HG03066 (cell line): ENCODE data around the gene SARM1.
"Not testable (repeated sequence)": the region's sequence is repeated elsewhere in the genome, so short reads cannot be mapped to it uniquely, and the experiment has no call there.

Source experiments
- ATAC-seq: cut with Tn5 transposase; IDR thresholded peaks from one replicate; pipeline ENCODE4 v1.9.1; 2021; ENCODE audit warnings: low read depth; ENCODE audit not compliant: unreplicated experiment

The SARM1 gene

GRCh38 chr17:28413804-28414203 is 42.3 kb downstream of the SARM1 start:
- no peak for ATAC-seq

- ATAC-seq: no peak
Measured at GRCh38 chr17:28415886-28416285, 44.4 kb downstream of the SARM1 start.

GRCh38 chr17:28416703-28417311 is 45.3 kb downstream of the SARM1 start:
- no peak for ATAC-seq

GRCh38 chr17:28421787-28422305 is 50.4 kb downstream of the SARM1 start:
- ATAC-seq: no peak

GRCh38 chr17:28425206-28425605 is 53.7 kb downstream of the SARM1 start:
- no peak for ATAC-seq

GRCh38 chr17:28426081-28426519 is 54.6 kb downstream of the SARM1 start:
- no peak for ATAC-seq

- no peak for ATAC-seq
Measured at GRCh38 chr17:28427371-28427770, 55.9 kb downstream of the SARM1 start.

GRCh38 chr17:28427982-28428381 is 56.5 kb downstream of the SARM1 start:
- not testable (repeated sequence) for ATAC-seq

GRCh38 chr17:28433721-28434120 is 62.2 kb downstream of the SARM1 start:
- no peak for ATAC-seq

GRCh38 chr17:28434326-28434725 is 62.8 kb downstream of the SARM1 start:
- not testable (repeated sequence) for ATAC-seq

- ATAC-seq: no peak
Measured at GRCh38 chr17:28443901-28444638, 72.6 kb downstream of the SARM1 start.

GRCh38 chr17:28446716-28447395 is 75.4 kb downstream of the SARM1 start:
- ATAC-seq: no peak

- no peak for ATAC-seq
Measured at GRCh38 chr17:28447396-28447760, 75.9 kb downstream of the SARM1 start.

- no peak for ATAC-seq
Measured at GRCh38 chr17:28449859-28450258, 78.4 kb downstream of the SARM1 start.
